Endometrium (tissue), 2 donors: Measurements from ENCODE around the gene HCST.

Source experiments
- FAIRE-seq: peaks from 2 replicates; lab custom pipeline; 2012; peaks lifted over from hg19 to GRCh38; lab: Jason Lieb, UNC
- donor health status: control.
- donor health status: control.

The HCST gene

GRCh38 chr19:35937345-35938281 lies 35.3 kb downstream of the HCST start:
- FAIRE-seq = no peak

DNA sequence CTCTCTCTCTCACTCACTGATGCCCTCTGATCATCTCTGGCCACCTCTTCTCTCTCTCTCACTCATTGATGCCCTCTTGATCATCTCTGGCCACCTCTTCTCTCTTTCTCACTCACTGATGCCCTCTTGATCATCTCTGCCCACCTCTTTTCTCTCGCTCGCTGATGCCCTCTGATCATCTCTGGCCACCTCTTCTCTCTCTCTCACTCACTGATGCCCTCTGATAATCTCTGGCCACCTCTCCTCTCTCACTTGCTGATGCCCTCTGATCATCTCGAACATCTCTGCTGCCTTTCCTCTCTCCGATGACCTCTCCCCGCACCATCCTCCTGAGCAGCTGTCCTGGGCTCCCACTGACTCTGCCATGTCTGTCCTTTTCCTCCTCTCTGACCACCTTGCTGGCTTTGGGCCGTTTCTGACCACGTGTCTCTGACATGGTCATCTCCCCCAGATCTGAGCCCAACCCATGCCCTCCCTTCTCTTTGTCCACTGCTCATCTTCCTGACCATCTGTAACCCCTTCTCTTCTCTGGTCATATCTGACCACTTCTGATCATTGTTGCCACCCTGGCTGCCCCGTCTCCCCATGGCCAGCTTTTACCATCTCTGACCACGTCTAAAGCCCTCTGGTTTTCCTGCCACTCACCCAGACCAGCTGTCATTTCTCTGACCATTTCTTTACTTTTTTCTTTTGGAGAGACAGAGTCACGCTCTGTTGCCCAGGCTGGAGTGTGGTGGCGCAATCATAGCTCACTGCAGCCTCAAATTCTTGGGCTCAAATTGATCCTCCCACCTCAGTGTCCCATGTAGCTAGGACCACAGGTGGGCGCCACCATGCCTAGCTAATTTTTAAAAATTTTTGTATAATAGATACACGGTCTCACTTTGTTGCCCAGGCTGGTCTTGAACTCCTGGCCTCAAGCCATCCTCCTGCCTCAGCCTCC lies 36.2 kb downstream of the HCST start:
- no peak for FAIRE-seq

- FAIRE-seq = no peak
These were observed 37.2 kb downstream of the HCST start for GRCh38 chr19:35939307-35940077.

GRCh38 chr19:35940078-35940775 lies 37.9 kb downstream of the HCST start:
- no peak for FAIRE-seq

DNA sequence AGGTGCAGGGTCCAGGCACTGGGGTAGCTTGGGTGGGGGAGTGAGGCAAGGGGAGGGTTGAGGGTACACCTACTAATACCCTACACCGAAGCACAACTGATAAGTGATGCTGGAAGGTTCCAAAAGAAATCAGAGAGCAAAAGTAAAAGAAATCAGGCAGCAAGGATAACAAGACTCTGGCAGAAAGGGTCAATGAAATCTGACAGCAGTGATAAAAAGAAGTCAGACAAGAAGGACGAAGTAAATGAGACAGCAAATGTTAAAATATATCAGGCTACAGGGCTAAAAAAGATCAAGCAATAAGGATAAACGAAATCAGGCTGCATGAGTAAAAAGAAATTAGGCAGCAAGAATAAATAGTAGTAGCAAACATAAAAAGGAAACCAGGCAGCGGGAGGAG lies 38.5 kb downstream of the HCST start:
- no peak for FAIRE-seq

GRCh38 chr19:35942235-35942634 lies 39.9 kb downstream of the HCST start:
- FAIRE-seq = no peak

DNA sequence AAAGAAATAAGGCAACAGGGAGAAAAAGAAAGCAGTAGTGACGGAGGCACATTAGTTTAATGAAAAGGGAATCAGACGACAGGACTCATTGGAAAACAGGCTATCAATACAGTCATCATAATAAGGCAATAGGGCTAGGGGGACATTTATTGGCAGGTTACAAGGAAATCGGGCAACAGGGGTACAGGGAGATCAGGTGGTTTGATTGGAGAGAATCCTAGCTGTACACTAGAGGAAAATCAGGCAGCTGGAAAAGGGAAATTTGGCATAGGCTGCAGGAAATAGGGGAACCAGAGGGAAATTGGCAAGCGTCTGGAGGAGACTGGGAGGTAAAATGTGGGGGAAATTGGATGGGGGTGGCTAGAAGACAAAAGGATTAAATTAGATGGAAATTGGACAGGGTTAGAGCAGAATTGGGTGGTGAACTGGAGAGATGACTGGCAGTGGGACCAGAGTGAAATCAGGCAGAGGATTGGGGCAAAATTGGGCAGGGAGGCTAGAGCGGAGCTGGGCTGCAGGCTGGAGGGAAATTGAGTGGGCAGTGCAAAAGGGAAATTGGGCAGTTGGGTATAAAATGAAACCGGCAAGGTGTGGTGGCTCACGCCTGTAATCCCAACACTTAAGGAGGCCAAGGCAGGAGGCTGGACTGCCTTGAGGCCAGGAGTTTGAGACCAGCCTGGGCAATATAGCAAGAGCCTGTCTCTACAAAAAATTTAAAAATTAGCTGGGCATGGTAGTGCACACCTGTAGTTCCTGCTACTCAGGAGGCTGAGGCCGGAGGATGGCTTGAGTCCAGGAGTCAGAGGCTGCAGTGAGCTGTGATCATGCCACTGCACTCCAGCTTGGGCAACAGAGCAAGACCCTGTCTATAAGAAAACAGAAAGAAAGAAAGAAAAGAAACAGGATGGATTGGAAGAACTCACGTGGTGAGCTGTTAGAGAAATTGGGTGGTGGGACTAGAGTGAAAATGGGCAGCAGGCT lies 41.3 kb downstream of the HCST start:
- FAIRE-seq = no peak

DNA sequence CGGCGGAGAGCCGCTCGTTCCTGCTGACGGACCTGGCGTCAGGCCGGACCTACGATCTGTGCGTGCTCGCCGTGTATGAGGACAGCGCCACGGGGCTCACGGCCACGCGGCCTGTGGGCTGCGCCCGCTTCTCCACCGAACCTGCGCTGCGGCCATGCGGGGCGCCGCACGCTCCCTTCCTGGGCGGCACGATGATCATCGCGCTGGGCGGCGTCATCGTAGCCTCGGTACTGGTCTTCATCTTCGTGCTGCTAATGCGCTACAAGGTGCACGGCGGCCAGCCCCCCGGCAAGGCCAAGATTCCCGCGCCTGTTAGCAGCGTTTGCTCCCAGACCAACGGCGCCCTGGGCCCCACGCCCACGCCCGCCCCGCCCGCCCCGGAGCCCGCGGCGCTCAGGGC lies 42.2 kb downstream of the HCST start:
- no peak for FAIRE-seq

GRCh38 chr19:35945121-35945790 lies 42.9 kb downstream of the HCST start:
- no peak for FAIRE-seq

GRCh38 chr19:35946203-35946602 lies 43.9 kb downstream of the HCST start:
- FAIRE-seq = no peak

- FAIRE-seq = no peak
These were observed 46.8 kb downstream of the HCST start for GRCh38 chr19:35949131-35949530.
